RWPE2 (cell line): ENCODE data around the gene CIB4.
A peak's percentile ranks its signal among the peaks of the same experiment; 100 is the strongest.

Source experiments
- ATAC-seq: fragments of 200-7000 bp; cut with Tn5 transposase; 3 replicates; pipeline ENCODE4 v1.9.1; 2021; ENCODE audit warnings: low read depth
- DNase-seq: peaks from one replicate; pipeline ENCODE4 v3.0.0-alpha.2; 2020; ENCODE audit warnings: low spot score
- H3K27ac ChIP-seq: fragments of 450-650 bp; 2 replicates; pipeline ENCODE4 v1.5.1; 2017; ENCODE audit warnings: mild to moderate bottlenecking; ENCODE audit not compliant: poor library complexity, severe bottlenecking
- H3K27me3 ChIP-seq: fragments of 250-450 bp; sonication (Bioruptor Pico); 2 replicates; pipeline ENCODE4 v1.5.1; 2021; ENCODE audit warnings: mild to moderate bottlenecking, moderate library complexity; ENCODE audit not compliant: insufficient read depth, poor library complexity, severe bottlenecking
- H3K36me3 ChIP-seq: fragments of 250-450 bp; sonication (Bioruptor Pico); 2 replicates; pipeline ENCODE4 v1.5.1; 2020; ENCODE audit warnings: low read depth, mild to moderate bottlenecking, moderate library complexity
- H3K4me1 ChIP-seq: fragments of 250-450 bp; sonication (Bioruptor Pico); 2 replicates; pipeline ENCODE4 v1.5.1; 2021; ENCODE audit warnings: mild to moderate bottlenecking, moderate library complexity; ENCODE audit not compliant: insufficient read depth, poor library complexity, severe bottlenecking
- H3K4me3 ChIP-seq: fragments of 250-450 bp; sonication (Bioruptor Pico); 2 replicates; pipeline ENCODE4 v1.5.1; 2021; ENCODE audit warnings: mild to moderate bottlenecking, moderate library complexity; ENCODE audit not compliant: severe bottlenecking
- H3K9me3 ChIP-seq: fragments of 250-450 bp; sonication (Bioruptor Pico); 2 replicates; pipeline ENCODE4 v1.5.1; 2021; ENCODE audit warnings: mild to moderate bottlenecking, moderate library complexity; ENCODE audit not compliant: severe bottlenecking
- CTCF ChIP-seq: fragments of 450-650 bp; IDR thresholded peaks from one replicate; pipeline ENCODE4 v1.5.1; 2017; ENCODE audit warnings: mild to moderate bottlenecking, moderate library complexity; ENCODE audit not compliant: poor library complexity, severe bottlenecking

CIB4 gene

GRCh38 chr2:26561918-26562810 lies 79.0 kb downstream of the CIB4 start:
- Histone ChIP-seq H3K27me3 (peaks cover 59% of the 10 kb centered on the region), H3K27ac (no peak overlapping the region), H3K4me1 (no peaks in the 10 kb centered on the region), H3K36me3 (no peaks in the 10 kb centered on the region), H3K4me3 (peak overlapping the region; percentile 14), H3K9me3 (no peaks in the 10 kb centered on the region)
- TF ChIP-seq CTCF, result peak; percentile 22
- ATAC-seq (peak; percentile 58), DNase-seq (peak; percentile 47)

- no peaks in the 10 kb centered on the region for H3K9me3 ChIP-seq
- no peaks in the 10 kb centered on the region for H3K36me3 ChIP-seq
- DNase-seq (peak; percentile 22), ATAC-seq (no peak)
- no peak for TF ChIP-seq CTCF
- H3K4me1 ChIP-seq, result no peaks in the 10 kb centered on the region
- no peak overlapping the region for H3K4me3 ChIP-seq
- no peak overlapping the region for H3K27ac ChIP-seq
- H3K27me3 ChIP-seq, result peaks cover 59% of the 10 kb centered on the region
Observed at GRCh38 chr2:26561376-26561775, 79.8 kb downstream of the CIB4 start.

GRCh38 chr2:26560892-26561291 lies 80.3 kb downstream of the CIB4 start:
- Histone ChIP-seq H3K27ac (no peak overlapping the region), H3K9me3 (no peaks in the 10 kb centered on the region), H3K36me3 (no peaks in the 10 kb centered on the region), H3K4me1 (no peaks in the 10 kb centered on the region), H3K4me3 (no peak overlapping the region), H3K27me3 (peaks cover 59% of the 10 kb centered on the region)
- no peak for TF ChIP-seq CTCF
- DNase-seq, result peak; percentile 15
- ATAC-seq, result no peak

GRCh38 chr2:26559556-26559955 lies 81.6 kb downstream of the CIB4 start:
- no peaks in the 10 kb centered on the region for H3K9me3 ChIP-seq
- H3K36me3 ChIP-seq, result no peaks in the 10 kb centered on the region
- H3K4me1 ChIP-seq, result no peaks in the 10 kb centered on the region
- ATAC-seq (no peak), DNase-seq (peak; percentile 28)
- no peak overlapping the region for H3K27ac ChIP-seq
- TF ChIP-seq CTCF, result no peak
- peaks cover 56% of the 10 kb centered on the region for H3K27me3 ChIP-seq
- H3K4me3 ChIP-seq, result no peak overlapping the region

- H3K4me3 ChIP-seq, result no peak overlapping the region
- DNase-seq (peak; percentile 22), ATAC-seq (no peak)
- H3K9me3 ChIP-seq, result no peaks in the 10 kb centered on the region
- H3K36me3 ChIP-seq, result no peaks in the 10 kb centered on the region
- no peaks in the 10 kb centered on the region for H3K4me1 ChIP-seq
- H3K27ac ChIP-seq, result no peak overlapping the region
- H3K27me3 ChIP-seq, result peaks cover 51% of the 10 kb centered on the region
- no peak for TF ChIP-seq CTCF
Observed at GRCh38 chr2:26559044-26559405, 82.1 kb downstream of the CIB4 start.
